GM19099 (cell line): Measurements from ENCODE around the gene PCDHGC4.

Experiments
- POLR2A ChIP-seq: IDR thresholded peaks from 3 replicates; pipeline ENCODE4 v1.6.1; 2011; ENCODE audit warnings: low read depth; ENCODE audit not compliant: insufficient read length; ENCODE audit errors: extremely low read depth

Gene PCDHGC4

DNA sequence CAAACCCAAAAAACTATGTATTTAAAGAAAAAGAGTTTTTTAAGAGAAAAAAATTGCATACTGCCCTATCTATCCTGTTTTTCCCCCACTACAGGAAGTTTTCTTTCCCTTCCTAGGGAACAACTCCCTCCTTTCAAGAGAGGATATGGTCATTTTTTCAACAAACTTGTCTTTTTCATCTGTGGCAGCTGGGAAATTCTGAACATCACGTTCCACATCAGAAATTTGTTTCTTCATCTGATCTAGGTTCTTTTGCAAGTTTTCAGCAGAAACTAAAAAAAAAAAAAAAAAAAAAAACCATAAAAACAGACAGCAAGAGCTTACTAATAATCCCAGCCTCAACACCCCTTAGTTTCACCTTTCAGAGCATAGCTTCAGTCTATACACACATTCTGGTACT lies 42.6 kb downstream of the PCDHGC4 start:
- TF ChIP-seq POLR2A: no peak

DNA sequence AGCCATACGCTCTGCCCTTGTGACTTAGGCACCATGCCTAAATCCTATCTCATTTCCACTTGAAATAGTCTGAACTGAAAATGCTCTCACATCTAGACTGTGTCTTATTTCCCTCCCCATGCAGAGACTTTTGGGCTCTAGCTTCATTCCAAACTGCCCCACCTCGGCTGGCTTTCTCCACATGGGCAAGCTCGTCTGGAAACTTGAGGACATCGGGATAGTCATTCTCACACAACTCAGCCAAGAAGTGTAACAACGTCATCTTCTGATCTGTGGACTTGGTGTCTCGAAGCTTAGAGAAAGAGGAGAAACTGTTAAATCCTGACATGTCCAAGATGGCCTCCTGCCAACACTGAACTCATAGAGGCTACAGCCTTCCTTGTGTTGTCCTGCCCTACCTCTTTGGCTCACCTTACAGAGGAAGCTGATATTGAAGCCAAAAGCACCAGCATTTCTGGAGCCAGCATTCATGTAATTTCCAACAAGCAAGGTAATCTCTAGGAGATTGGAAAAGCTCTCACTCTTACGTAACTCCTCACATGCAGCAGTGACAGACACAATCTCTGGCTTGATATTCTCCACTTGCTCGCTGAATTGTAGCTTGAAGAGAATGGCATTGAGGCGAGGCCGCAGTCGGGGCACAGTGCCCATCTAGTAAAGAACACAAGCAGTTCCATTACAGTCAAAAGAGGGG lies 43.6 kb downstream of the PCDHGC4 start:
- no peak for TF ChIP-seq POLR2A

DNA sequence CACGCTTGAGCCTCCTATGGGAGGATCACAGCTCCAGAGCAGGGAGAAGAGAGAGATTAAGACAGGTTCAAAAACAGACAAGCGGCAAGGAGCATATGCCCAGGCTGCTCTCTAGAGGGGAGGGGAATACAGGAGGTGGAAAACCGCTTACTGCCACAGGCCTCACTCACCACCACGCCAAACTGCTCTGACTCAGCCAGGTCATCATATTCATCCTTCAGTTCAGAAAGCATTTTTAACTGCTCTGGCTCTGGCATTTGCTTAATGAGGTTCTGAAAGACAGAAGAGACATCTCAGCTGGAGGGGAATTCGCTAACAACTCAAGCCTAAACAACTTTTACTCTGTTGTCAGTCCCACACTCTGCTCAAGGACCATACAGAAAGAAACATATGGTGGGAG lies 44.2 kb downstream of the PCDHGC4 start:
- no peak for TF ChIP-seq POLR2A

DNA sequence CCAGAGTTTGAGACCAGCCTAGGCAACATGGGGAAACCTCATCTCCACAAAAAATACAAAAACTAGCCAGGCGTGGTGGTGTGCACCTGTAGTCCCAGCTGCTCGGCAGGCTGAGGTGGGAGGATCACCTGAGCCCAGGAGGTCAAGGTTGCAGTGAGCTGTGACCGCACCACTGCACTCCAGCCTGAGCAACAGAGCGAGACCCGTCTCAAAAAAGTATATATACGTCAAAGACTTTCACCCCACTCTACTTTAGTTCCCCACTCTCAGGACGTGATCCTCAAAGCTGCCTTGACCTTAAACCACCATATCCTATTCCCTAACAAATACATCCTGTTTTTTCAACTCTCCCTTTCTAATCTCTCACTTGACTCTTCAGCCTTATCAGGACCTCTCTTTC lies 45.0 kb downstream of the PCDHGC4 start:
- no peak for TF ChIP-seq POLR2A

DNA sequence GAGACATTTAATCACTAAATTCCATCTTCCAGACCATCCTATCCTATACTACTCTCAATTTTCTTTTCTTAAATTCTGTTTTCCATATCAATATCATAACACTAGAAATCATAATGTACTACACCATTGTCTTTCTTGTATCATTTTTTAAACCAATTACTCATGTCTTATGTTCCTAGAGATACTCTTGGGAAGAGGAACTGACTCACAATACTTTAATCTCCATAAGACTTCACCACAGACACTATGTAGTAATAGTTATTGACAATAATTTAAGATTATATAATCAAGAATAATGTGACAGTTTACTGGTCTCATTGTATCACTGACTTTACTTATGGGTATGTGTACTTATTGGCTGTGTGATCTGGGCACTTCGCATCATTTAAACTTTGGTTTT lies 47.9 kb downstream of the PCDHGC4 start:
- TF ChIP-seq POLR2A: no peak

DNA sequence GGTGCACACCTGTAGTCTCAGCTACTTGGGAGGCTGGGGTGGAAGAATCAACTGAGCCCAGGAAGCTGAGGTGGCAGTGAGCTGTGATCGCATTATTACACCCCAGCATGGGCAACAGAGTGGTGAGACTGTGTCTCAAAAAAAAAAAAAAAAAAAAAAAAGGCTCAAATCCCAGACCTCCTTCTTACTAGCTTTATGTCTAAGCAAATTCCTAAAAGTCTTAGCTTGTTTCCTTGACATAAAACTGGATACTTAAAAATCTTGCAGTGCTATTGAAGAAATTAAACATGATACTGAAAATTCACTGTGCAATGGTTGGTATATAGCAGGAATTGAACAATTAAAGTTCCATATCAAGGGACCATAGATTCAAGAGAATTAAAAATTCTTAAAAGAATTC lies 49.1 kb downstream of the PCDHGC4 start:
- TF ChIP-seq POLR2A: no peak

DNA sequence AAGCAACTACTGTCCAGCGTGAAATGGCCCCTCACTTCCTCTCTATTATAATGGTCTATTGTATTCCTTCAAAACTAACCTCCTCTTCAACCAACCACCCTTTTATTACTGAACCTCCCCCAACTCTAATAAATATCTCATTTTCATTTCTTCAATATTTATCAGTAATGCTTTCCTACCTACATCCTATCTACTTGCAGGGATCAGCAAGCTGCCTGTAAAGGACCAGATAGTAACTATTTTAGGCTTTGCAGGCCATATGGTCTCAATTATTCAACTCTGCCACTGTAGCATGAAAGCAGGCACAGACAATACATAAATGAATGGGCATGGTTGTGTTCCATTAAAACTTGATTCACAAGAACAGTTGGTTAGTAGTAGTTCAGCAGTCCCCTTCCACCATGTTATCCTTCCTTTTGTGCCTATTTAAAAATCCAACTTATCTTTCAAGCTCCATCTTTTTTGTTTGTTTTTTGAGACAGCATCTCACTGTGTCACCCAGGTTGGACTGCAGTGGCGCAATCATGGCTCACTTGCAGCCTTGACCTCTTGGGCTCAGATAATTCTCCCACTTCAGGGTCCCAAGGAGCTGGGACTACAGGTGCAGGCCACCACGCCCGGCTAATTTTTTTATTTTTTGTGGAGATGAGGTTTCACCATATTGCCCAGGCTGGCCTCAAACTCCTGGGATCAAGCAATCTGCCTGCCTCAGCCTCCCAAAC lies 49.8 kb downstream of the PCDHGC4 start:
- TF ChIP-seq POLR2A: no peak
